Retina (tissue), 1 donor: ENCODE measurements around the gene ASB13.
"Not testable (repeated sequence)": the region's sequence is repeated elsewhere in the genome, so short reads cannot be mapped to it uniquely, and the experiment has no call there.

ENCODE experiments used
- DNase-seq: peaks from one replicate; pipeline ENCODE4 v3.0.0-alpha.2; 2016

Gene ASB13

GRCh38 chr10:5622186-5622960, 44.0 kb downstream of the ASB13 start:
- DNase-seq = no peak

- DNase-seq = not testable (repeated sequence)
Observed at GRCh38 chr10:5621371-5621770, 45.0 kb downstream of the ASB13 start.

- DNase-seq = no peak
Observed at GRCh38 chr10:5620966-5621365, 45.4 kb downstream of the ASB13 start.

DNA sequence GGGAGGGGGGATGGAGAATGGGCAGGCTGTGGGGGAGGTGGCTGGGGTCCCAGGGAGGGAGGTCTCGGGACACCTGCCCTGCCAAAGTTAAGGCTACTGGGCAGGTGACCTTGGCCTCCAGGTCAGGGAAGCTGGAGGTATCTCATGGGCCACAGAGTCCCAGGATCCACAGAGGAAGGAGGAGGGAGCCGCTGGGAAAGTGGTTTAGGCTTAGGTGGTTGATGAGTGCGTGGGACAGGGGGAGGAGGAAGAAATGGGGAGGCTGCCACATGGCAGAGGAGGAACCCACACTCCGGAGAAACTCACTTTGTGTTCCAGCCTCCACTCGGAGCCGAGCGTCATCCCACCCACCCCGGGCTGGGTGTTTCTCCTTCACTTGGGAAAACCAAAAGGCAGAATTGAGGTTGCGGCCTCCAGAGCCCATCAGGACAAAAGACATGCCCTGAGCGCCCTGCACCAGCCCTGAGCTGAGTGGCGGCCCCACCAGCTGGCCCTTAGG, 46.1 kb downstream of the ASB13 start:
- no peak for DNase-seq

DNA sequence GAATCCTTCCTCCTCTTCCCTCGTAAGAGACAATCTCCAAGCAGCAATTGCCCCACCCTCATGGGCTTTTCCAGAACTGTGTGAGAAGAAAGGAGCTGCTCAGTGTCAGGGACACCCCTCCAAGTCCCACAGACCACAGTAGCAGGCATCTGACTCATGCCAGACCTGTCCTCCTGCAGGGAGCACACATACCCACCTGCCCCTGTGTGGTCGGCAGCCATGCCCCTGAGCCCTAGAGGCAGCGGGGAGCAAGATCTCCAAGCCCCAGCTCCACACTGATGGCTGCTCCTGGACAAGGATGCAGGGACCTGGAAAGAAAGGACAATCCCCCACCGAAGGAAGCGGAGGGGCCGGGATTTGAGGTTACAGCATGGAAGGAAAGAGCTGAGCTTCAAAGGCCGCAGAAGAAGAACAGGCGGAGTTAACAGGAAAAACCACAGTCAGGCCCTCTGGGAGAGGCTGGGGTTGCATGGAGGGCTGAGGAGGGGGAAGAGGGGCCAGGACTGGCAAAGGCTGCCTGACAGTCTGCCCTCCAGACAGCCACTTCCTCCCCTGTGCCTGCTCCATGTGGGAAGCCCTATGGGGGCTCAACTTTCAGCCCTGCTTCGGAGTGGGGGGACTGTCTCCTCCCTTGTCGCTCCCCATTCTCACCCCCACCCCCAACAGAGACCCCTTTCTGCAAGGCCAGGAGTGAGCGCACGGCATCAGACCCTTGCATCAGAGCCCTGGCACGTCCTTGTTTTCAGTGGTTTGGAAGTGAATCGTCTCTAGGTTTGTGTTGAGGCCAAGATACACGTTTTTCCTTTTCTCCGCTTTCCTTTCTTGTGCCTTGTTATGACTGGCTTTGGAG, 46.8 kb downstream of the ASB13 start:
- DNase-seq = no peak

- no peak for DNase-seq
Observed at GRCh38 chr10:5618829-5619228, 47.6 kb downstream of the ASB13 start.

DNA sequence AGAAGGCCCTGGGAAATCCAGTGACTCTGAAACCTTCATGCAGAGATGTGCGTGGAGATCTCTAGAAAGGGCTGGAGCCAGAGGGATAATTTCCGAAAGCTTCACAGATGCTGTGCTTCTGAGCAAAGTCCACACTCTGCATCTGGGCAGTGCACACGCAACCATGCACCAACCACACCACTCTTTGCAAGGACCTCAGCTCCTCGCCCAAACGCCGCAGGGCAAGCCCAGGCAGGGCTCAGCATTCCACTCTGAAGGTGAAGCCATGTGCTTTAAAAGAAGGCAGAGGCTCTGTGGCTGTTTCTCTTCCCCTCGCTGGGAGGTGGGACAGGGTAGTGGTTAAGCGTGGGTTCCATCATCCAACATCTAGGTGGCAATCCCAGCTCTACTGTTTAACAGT, 48.4 kb downstream of the ASB13 start:
- no peak for DNase-seq

- no peak for DNase-seq
Observed at GRCh38 chr10:5617521-5617920, 48.9 kb downstream of the ASB13 start.

DNA sequence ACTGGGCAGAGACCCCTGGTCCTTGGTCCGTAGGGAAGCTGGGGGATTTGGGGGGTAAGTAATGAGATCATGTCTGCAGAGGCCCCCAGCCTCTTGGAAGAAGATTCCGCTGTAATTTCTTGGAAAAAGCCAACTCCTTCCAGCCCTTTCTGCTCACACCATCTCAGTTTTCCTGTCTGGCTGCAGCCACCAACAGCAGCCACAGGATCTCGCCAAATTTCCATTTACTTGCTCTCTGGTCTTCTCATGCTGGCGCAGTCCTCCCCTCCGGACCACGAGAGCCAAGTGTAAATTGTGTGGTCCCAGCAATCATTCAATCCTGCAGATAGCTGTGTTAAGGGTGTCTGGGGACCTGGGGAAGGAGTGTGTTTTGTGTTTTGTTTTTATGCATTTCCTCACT, 49.6 kb downstream of the ASB13 start:
- no peak for DNase-seq

DNA sequence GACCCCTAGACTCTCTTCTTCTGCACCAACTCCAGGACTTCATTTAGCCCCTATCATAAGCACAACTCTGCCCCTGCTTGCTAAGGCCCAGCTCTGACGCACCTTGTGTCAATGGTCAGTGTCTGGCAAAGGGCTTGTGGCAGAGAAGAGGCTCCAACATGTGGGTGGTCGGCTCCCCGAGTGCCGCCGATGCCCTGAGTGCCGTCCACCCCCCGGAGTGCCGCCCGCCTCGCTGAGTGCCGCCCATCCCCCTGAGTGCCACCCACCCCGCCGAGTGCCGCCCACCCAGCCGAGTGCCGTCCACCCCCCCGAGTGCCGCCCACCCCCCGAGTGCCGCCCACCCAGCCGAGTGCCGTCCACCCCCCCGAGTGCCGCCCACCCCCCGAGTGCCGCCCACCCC, 50.3 kb downstream of the ASB13 start:
- DNase-seq = no peak

- DNase-seq = no peak
Observed at GRCh38 chr10:5615316-5615715, 51.1 kb downstream of the ASB13 start.

- DNase-seq = no peak
Observed at GRCh38 chr10:5614155-5614721, 52.2 kb downstream of the ASB13 start.

- no peak for DNase-seq
Observed at GRCh38 chr10:5613481-5614154, 52.8 kb downstream of the ASB13 start.

DNA sequence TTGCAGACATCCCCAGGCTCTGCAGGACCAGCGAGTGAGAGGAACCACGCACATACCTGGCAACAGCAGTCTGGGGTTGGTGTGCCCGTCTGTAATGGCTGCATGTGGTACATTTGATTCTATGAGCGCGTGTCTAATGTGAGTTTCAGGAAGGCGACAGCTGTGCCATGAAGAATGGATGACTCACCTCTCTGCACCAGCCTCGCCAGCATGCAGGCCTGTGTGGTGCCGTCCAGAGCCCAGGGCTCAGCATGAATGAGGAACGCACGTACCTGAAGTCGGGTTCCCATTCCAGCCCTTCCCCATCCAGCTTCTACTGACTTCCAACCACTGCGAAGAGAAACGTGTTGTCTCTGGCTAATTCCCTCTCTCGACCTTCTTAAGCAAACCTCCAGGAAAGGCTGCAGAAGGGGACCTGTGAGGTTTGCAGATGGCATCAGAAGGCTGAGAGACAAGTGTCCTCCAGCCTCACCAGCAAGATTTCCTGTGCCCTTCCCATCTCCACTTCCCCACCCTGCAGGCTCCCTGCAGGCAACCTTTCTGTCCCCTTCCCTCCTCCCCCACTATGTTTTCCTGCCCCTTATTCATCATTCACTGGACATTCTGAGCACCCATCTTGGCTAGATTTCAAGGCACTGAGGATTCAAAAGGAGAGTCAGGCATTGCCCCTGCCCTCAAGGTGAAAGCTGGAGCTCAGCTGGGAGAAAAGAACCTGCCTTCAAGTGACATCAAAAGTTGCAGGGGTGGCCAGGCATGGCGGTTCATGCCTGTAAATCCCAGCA, 54.3 kb downstream of the ASB13 start:
- DNase-seq = no peak

DNA sequence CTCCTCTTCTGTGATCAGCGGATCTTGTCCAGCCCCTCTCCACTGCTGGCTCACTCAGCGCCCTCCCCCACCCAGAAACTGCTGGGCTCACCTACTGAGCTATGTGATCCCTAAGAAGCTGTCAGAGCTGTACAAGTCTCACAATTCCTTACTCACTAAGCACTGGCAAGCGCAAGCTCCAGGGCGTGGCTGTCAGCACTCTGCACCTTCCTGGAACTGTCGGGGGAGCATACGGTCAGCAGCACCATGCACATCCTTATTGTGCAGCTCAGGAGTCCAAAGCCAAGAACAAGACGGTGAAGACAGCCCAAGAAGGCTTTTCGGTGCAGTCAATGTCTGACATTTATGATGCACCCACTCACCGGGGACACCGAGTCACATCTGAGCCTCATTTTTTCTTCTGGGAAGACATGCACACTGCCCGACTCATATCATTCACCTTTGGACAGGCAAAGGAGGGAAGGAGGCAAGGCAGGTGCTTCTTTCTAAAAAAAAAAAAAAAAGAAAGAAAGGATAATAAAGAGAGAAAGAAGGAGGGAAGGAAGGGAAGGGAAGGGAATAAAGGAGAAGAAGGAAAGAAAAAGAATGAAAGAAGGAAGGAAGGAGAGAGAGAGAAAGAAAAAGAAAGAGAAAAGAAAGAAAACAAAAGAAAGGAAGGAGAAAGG, 56.3 kb downstream of the ASB13 start:
- no peak for DNase-seq

GRCh38 chr10:5608608-5609220, 57.7 kb downstream of the ASB13 start:
- no peak for DNase-seq

DNA sequence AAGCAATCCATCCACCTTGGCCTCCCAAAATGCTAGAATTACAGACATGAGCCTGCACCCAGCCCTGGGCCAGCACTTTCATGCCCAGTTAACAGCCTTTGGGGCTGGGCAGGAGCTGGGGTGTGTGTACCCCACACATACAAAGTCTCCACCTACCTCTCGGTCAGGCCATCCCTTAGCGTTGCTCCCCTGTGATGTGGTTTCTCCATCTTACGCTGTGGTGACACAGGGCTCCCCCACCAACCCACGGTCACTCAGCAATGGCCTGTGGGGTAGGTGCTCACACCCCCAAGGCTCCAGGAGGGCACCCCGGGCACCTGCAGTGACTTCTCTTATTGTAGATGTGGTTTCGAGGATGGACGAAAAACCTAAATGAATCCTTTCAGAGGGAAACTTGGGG, 58.8 kb downstream of the ASB13 start:
- no peak for DNase-seq

- no peak for DNase-seq
Observed at GRCh38 chr10:5606864-5607263, 59.5 kb downstream of the ASB13 start.

DNA sequence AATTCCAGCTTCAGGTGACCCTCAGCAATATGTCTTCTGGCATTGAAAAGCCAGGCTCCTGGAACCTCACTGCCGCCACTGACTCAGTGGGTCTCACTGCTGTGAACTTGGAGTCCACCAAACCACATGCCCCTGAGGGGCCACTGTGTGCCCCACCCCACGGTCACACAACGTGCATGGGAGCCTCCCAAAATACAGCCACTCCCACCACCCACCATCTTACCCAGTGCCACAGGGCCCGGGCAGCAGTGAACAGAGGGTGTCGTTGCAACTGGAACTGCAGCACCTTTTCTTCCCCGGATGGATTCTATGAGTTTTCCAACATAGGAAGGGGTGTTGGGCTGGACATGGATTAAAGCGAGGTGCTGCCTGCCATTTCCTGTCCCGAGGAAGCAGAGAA, 60.1 kb downstream of the ASB13 start:
- no peak for DNase-seq

GRCh38 chr10:5604961-5605360, 61.4 kb downstream of the ASB13 start:
- no peak for DNase-seq

DNA sequence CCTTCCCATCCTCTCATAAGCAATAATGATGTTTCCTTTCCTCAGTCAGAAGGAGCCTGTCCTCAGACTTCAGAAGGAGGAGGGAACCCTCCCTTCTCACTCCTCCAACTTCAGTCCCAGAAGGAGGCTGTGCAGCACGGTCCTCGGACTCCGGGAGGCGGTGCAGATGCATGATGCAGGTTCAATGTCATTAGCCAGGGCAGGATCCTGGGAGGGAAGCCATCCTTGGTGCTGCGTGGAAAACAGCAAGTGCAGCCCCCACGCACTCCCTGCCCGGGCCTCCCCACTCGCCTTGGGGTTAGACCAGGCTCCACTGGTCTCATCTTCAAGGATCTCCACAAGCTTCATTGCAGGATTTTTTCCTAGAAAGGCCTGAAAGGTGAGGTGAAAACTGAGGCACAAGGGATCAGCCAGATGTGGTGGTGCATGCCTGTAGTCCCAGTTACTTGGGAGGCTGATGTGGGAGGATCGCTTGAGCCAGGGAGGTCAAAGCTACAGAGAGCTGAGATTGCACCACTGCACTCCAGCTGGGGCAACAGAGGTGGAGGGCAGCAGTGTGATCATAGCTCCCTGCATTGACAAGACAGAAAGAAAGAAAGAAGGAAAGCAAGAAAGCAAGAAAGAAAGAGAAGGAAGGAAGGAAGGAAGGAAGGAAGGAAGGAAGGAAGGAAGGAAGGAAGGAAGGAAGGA, 62.0 kb downstream of the ASB13 start:
- no peak for DNase-seq
